ENCODE results near the gene DNAAF9.

- no peak for TF ChIP-seq CTCF (conservative IDR thresholded peaks at IDR 0.05; ENCODE audit: low read length)
- no peak for TF ChIP-seq EZH2phosphoT487 (IDR thresholded peaks at IDR 0.05; ENCODE audit: borderline replicate concordance)
Observed at GRCh38 chr20:3446779-3447178, 39.3 kb upstream of the DNAAF9 start.

Measured in Loucy (cell line).